Measurements from ENCODE around the gene RCN1. TPM values are rescaled to one million over a fixed set of nuclear protein-coding genes. Genes with fewer than 3 reads are reported as not detected.

Gene RCN1
- total and polyA plus RNA-seq, 2 donors (not counting 3 experiments of a cell fraction or from before 2014, with no cell fraction given), result 174 to 285 TPM

DNA sequence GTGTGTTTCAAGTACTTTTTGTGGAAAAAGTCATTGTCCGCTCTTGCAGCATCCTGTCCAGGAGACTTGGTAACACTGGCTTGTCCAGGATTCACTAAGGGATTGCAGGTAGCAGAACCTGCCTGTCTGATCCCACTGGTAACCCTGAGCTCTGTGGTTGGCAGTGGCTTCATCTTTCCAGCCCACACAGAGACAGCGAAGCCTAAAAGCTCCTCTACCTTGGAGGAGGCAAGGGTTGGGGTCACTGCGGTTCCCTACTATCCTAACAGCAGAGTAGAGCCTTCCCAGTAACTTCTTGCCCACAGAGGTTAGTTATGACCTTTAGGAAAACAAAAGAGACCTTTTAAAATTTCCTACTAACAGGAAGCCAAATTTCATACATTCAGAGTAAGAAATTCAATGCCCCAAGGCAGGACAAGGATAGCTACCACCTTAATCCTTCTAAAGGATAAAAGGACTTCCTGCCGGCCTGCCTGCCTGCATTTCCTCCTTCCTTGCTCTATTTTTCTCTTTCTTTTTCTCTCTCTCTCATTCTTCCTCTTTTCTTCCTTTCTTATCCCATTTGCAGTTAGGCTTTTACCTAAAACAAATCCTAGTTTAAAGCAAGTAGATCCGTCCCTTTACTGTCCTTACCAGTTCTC, 8.4 kb upstream of the RCN1 start:
- ChIA-PET POLR2A (no interaction called here), CTCF (interaction anchor here (1.0 to 2.8 kb wide), 6 partner anchors 8 to 93 kb away, joined by 3 to 8 read pairs (median 4); no protein-coding TSS in a partner anchor)
- Histone ChIP-seq H4K20me1 (replicated peaks; ENCODE audit: control insufficient read depth, extremely low read depth, insufficient read depth, low read length) (no peaks in the 10 kb centered on the region), H2AFZ (ENCODE audit: low read depth, low read length) (no peak overlapping the region), H3K9me1 (replicated peaks; ENCODE audit: control insufficient read depth, extremely low read depth, insufficient read depth, low read length) (no peaks in the 10 kb centered on the region), H3K27me3 (ENCODE audit: control insufficient read depth in 2 of 2, insufficient read depth in 2 of 2, low read length in 2 of 2) (no peaks in the 10 kb centered on the region), H3K9me3 (replicated peaks; ENCODE audit: control insufficient read depth, insufficient read depth, low read length) (no peaks in the 10 kb centered on the region), H3K27ac (ENCODE audit: insufficient read depth, low read depth, low read length) (no peak overlapping the region), H3K79me2 (ENCODE audit: control insufficient read depth, insufficient read depth, low read length) (no peaks in the 10 kb centered on the region), H3K4me1 (ENCODE audit: control insufficient read depth, extremely low read depth, insufficient read depth, low read length) (peaks cover 9% of the 10 kb centered on the region), H3K36me3 (ENCODE audit: control insufficient read depth in 2 of 2, extremely low read depth in 1 of 2, insufficient read depth in 2 of 2, low read length in 2 of 2) (no peaks in the 10 kb centered on the region), H3K9ac (replicated peaks; ENCODE audit: extremely low read depth, insufficient read depth, low read length) (no peak overlapping the region), H3K4me3 (replicated peaks in 1 of 3; ENCODE audit: insufficient read depth in 1 of 3, low read depth in 1 of 3, low read length in 3 of 3) (no peak overlapping the region), H3K4me2 (ENCODE audit: insufficient read depth, low read length) (no peak overlapping the region)
- dilution Hi-C loops (cut with MboI; ENCODE audit: extremely low pct_ligation_motif_present, low sequenced_read_pairs) (no loop called here), intact Hi-C loops (cut with micrococcal nuclease) (loop anchor here (10.0 kb wide), 1 partner anchor 812 kb away; the partner anchor contains the start of gene QSER1)
- FAIRE-seq, result no peak
- TF ChIP-seq CTCF (IDR thresholded peaks at IDR 0.05; ENCODE audit: extremely low read depth in 1 of 2, insufficient read depth in 1 of 2, low read depth in 1 of 2, low read length in 2 of 2) (no peak), MYC (IDR thresholded peaks at IDR 0.05; ENCODE audit: low read depth, low read length) (no peak), POLR2A (IDR thresholded peaks at IDR 0.05; ENCODE audit: low read depth, low read length) (no peak), FOS (IDR thresholded peaks at IDR 0.05; ENCODE audit: borderline replicate concordance, insufficient read depth, low read length) (no peak), GATA2 (IDR thresholded peaks at IDR 0.05; ENCODE audit: insufficient read depth, insufficient read length, low read depth, low read length) (no peak)
- TF ChIP-seq, protein P1, sequence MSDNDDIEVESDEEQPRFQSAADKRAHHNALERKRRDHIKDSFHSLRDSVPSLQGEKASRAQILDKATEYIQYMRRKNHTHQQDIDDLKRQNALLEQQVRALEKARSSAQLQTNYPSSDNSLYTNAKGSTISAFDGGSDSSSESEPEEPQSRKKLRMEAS (IDR thresholded peaks at IDR 0.05; ENCODE audit: insufficient read depth, insufficient read length), result no peak
- DNase-seq (ENCODE audit: low read depth, low spot score), result no peak
- no TSS peak for BruUV-seq (replicated peaks)
